ENCODE results near the gene PLAU.

DNA sequence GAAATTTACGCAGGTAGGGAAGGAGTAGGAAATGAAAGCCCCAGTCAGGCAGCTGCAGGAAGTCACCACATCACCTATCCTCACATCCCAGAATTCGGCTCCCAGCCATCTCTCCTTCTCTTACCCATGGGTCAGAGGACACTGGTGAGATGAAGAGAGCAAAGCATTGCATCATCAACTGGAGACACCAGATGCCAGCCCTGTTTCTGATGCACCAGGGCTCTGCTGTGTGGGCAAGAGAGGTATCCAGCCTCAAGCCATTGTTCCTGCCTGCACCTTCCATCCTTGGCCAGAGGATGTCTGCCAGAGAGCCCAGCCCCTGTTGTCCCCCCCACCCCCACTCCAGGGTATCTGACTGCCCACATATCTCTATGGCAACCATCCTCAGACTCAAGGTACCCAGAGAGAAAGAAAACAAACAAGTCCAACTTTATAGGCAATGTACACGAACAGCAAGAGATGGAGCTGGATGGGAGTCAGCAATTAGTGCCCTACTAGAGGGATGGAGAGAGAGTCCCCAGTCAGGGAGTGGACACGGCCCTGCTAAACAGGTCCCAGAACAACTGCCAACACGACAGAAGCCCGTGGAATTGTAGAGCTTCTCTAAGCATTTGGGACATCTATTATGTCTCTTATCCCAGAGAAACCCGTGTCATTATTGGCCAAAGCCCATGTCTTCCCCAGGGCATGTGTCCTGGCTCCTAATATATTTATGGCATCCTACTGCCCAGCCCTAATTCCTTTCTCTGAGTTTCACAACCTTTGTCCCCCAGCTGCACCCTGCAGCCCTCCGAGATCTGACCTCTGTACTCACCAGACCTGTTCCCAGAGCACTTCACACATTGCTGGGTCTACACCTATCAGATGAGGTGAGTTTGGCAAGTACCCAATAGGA, 39.4 kb upstream of the PLAU start:
- TF ChIP-seq, protein P1, sequence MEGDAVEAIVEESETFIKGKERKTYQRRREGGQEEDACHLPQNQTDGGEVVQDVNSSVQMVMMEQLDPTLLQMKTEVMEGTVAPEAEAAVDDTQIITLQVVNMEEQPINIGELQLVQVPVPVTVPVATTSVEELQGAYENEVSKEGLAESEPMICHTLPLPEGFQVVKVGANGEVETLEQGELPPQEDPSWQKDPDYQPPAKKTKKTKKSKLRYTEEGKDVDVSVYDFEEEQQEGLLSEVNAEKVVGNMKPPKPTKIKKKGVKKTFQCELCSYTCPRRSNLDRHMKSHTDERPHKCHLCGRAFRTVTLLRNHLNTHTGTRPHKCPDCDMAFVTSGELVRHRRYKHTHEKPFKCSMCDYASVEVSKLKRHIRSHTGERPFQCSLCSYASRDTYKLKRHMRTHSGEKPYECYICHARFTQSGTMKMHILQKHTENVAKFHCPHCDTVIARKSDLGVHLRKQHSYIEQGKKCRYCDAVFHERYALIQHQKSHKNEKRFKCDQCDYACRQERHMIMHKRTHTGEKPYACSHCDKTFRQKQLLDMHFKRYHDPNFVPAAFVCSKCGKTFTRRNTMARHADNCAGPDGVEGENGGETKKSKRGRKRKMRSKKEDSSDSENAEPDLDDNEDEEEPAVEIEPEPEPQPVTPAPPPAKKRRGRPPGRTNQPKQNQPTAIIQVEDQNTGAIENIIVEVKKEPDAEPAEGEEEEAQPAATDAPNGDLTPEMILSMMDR (IDR thresholded peaks at IDR 0.05) = no peak
- TF ChIP-seq EZH2phosphoT487 (IDR thresholded peaks at IDR 0.05) (no peak), EZH2 (IDR thresholded peaks at IDR 0.05) (no peak)
